LHCN-M2 (cell line): ENCODE results near the gene UQCRC1. TPM values are rescaled to one million over a fixed set of nuclear protein-coding genes. Genes with fewer than 3 reads are reported as not detected.
"Not testable (repeated sequence)": the region's sequence is repeated elsewhere in the genome, so short reads cannot be mapped to it uniquely, and the experiment has no call there.

Source experiments
- DNase-seq: peaks from one replicate; pipeline ENCODE4 v3.0.0-alpha.2; 2012; ENCODE audit warnings: low read depth
- total RNA-seq: library from RNA; depleted of rRNA; stranded (reverse); fragments of >200 nt; gene quantifications from 2 replicates; pipeline ENCODE4 v1.2.3, GENCODE V29; 2014; rRNA removed

Gene UQCRC1
- total RNA-seq, 1 experiment from 2014 or later = 368 TPM

- DNase-seq = no peak
Observed at GRCh38 chr3:48555231-48555948, 54.1 kb downstream of the UQCRC1 start.

- no peak for DNase-seq
Observed at GRCh38 chr3:48553886-48554845, 55.3 kb downstream of the UQCRC1 start.

GRCh38 chr3:48553361-48553760 is 56.1 kb downstream of the UQCRC1 start:
- DNase-seq = no peak

GRCh38 chr3:48552111-48552951 is 57.1 kb downstream of the UQCRC1 start:
- no peak for DNase-seq

GRCh38 chr3:48551651-48552050 is 57.8 kb downstream of the UQCRC1 start:
- DNase-seq = not testable (repeated sequence)

Other genes starting within 250 kb of the UQCRC1 start
- not detected in 2 replicates for gene FBXW12, start 237.4 kb downstream of the UQCRC1 start, total RNA-seq
- 21.5 and 23.4 TPM in 2 replicates for gene PLXNB1, start 179.6 kb downstream of the UQCRC1 start, total RNA-seq
- 28.8 and 29.8 TPM in 2 replicates for gene CCDC51, start 169.5 kb downstream of the UQCRC1 start, total RNA-seq
- gene TMA7, start 169.4 kb downstream of the UQCRC1 start, total RNA-seq = 312 and 406 TPM in 2 replicates
- 13.9 and 14.1 TPM in 2 replicates for gene ATRIP, start 162.9 kb downstream of the UQCRC1 start, total RNA-seq
- 192 and 227 TPM in 2 replicates for gene SHISA5, start 105.5 kb downstream of the UQCRC1 start, total RNA-seq
- 22.1 and 22.6 TPM in 2 replicates for gene PFKFB4, start 52.8 kb downstream of the UQCRC1 start, total RNA-seq
- 1.7 and 1.8 TPM in 2 replicates for gene UCN2, start 45.9 kb downstream of the UQCRC1 start, total RNA-seq
- 12.7 and 14.2 TPM in 2 replicates for gene COL7A1, start 14.3 kb downstream of the UQCRC1 start, total RNA-seq
- not detected in 2 replicates for gene TMEM89, start 12.1 kb upstream of the UQCRC1 start, total RNA-seq
- 19.6 and 32.5 TPM in 2 replicates for gene SLC26A6, start 25.8 kb upstream of the UQCRC1 start, total RNA-seq
- gene CELSR3, start 53.2 kb upstream of the UQCRC1 start, total RNA-seq = 4.3 and 4.5 TPM in 2 replicates
- 29.8 and 37.9 TPM in 2 replicates for gene NCKIPSD, start 76.3 kb upstream of the UQCRC1 start, total RNA-seq
- gene IP6K2, start 107.6 kb upstream of the UQCRC1 start, total RNA-seq = 69.2 and 70.4 TPM in 2 replicates
- gene PRKAR2A, start 238.2 kb upstream of the UQCRC1 start, total RNA-seq = 41.3 and 48.3 TPM in 2 replicates